IMR-90 (cell line): ENCODE data around the gene AQP1. TPM values are rescaled to one million over a fixed set of nuclear protein-coding genes. Genes with fewer than 3 reads are reported as not detected.

Source experiments
- ATAC-seq: fragments of 200-7000 bp; cut with Tn5 transposase; 2 replicates; pipeline ENCODE4 v1.9.1; 2020; ENCODE audit warnings: low read depth, mild to moderate bottlenecking, moderate library complexity
- BruUV-seq: library from RNA; stranded (reverse); fragments of 400-500 nt; replicated peaks from 2 replicates; lab custom pipeline; 2021; lab: Mats Ljungman, UMichigan
- CTCF ChIA-PET: fragments of 300-600 bp; formaldehyde crosslinking; extraction: SDS; loops from one replicate; lab custom pipeline; 2021; ENCODE audit warnings: antibody characterized with exemption; lab: Yijun Ruan, JAX
- POLR2A ChIA-PET: fragments of 300-600 bp; sonication (Branson Sonifier 250); formaldehyde crosslinking; loops from one replicate; lab custom pipeline; 2022; ENCODE audit warnings: antibody characterized with exemption; ENCODE audit not compliant: unreplicated experiment; lab: Charles Lee
- DNase-seq: peaks from one replicate; pipeline ENCODE4 v3.0.0; 2013
- H2AFZ ChIP-seq: replicated peaks from 2 replicates; pipeline ENCODE3; 2013; ENCODE audit warnings: low read length, mild to moderate bottlenecking; ENCODE audit not compliant: poor library complexity
- H2AK5ac ChIP-seq: 2 replicates; pipeline ENCODE4 v1.6.1; 2013; ENCODE audit warnings: low read depth, low read length, inconsistent platforms
- H2AK9ac ChIP-seq: replicated peaks from 2 replicates; pipeline ENCODE3; 2013; ENCODE audit warnings: mild to moderate bottlenecking, low read depth, low read length, moderate library complexity; ENCODE audit not compliant: poor library complexity
- H2BK120ac ChIP-seq: 2 replicates; pipeline ENCODE4 v1.6.1; 2013; ENCODE audit warnings: low read depth, low read length, inconsistent platforms
- H2BK15ac ChIP-seq: 3 replicates; pipeline ENCODE4 v1.6.1; 2013; ENCODE audit warnings: low read depth, low read length, inconsistent platforms
- H2BK20ac ChIP-seq: 2 replicates; pipeline ENCODE4 v1.6.1; 2013; ENCODE audit warnings: low read depth, mild to moderate bottlenecking, inconsistent platforms, low read length, moderate library complexity
- H2BK5ac ChIP-seq: 2 replicates; pipeline ENCODE4 v1.6.1; 2013; ENCODE audit warnings: mild to moderate bottlenecking, low read depth, low read length, inconsistent platforms; ENCODE audit not compliant: poor library complexity, severe bottlenecking
- H3K14ac ChIP-seq: replicated peaks from 2 replicates; pipeline ENCODE4 v1.6.1; 2013; ENCODE audit warnings: low read depth, low read length, inconsistent platforms
- H3K18ac ChIP-seq: 2 replicates; pipeline ENCODE4 v1.6.1; 2013; ENCODE audit warnings: low read depth, low read length, control low read depth
- H3K23ac ChIP-seq: 2 replicates; pipeline ENCODE4 v1.6.1; 2013; ENCODE audit warnings: low read depth, low read length, inconsistent platforms
- H3K27ac ChIP-seq: 2 replicates; pipeline ENCODE4 v1.5.1; 2013; ENCODE audit warnings: mild to moderate bottlenecking, control low read depth, low read length; ENCODE audit not compliant: insufficient read depth
- H3K27me3 ChIP-seq: 2 replicates; pipeline ENCODE4 v1.6.1; 2013; ENCODE audit warnings: low read length; ENCODE audit not compliant: control insufficient read depth, insufficient read depth
- H3K36me3 ChIP-seq: 2 replicates; pipeline ENCODE4 v1.6.1; 2013; ENCODE audit warnings: low read length, mixed read lengths; ENCODE audit not compliant: control insufficient read depth, insufficient read depth
- H3K4ac ChIP-seq: 2 replicates; pipeline ENCODE4 v1.6.1; 2013; ENCODE audit warnings: low read depth, low read length, inconsistent platforms
- H3K4me1 ChIP-seq: 2 replicates; pipeline ENCODE4 v1.6.1; 2013; ENCODE audit warnings: low read length, mixed read lengths; ENCODE audit not compliant: control insufficient read depth, insufficient read depth
- H3K4me2 ChIP-seq: 2 replicates; pipeline ENCODE4 v1.6.1; 2013; ENCODE audit warnings: low read depth, mild to moderate bottlenecking, control low read depth, low read length, moderate library complexity
- H3K4me3 ChIP-seq: 2 replicates; pipeline ENCODE4 v1.5.1; 2013; ENCODE audit warnings: low read depth, mild to moderate bottlenecking, control low read depth, low read length, moderate library complexity; ENCODE audit not compliant: insufficient read depth
- H3K56ac ChIP-seq: 2 replicates; pipeline ENCODE4 v1.6.1; 2013; ENCODE audit warnings: low read length, inconsistent platforms; ENCODE audit not compliant: insufficient read depth; ENCODE audit errors: extremely low read depth
- H3K79me1 ChIP-seq, 2 experiments: 2 replicates each; pipeline ENCODE4 v1.6.1; 2013; ENCODE audit warnings: low read length in 2 of 2, inconsistent platforms in 1 of 2, low read depth in 1 of 2
- H3K9ac ChIP-seq: 2 replicates; pipeline ENCODE4 v1.6.1; 2013; ENCODE audit warnings: low read depth, low read length, control low read depth
- H3K9me1 ChIP-seq: 2 replicates; pipeline ENCODE4 v1.6.1; 2013; ENCODE audit warnings: low read length, inconsistent platforms; ENCODE audit not compliant: insufficient read depth
- H3K9me3 ChIP-seq: 2 replicates; pipeline ENCODE4 v1.6.1; 2013; ENCODE audit warnings: low read length; ENCODE audit not compliant: control insufficient read depth, insufficient read depth
- H4K20me1 ChIP-seq: 2 replicates; pipeline ENCODE4 v1.6.1; 2013; ENCODE audit warnings: low read length, inconsistent platforms; ENCODE audit not compliant: insufficient read depth
- H4K5ac ChIP-seq: 2 replicates; pipeline ENCODE4 v1.6.1; 2013; ENCODE audit warnings: mild to moderate bottlenecking, low read depth, low read length, control low read depth
- H4K8ac ChIP-seq, 2 experiments: 2 replicates each; pipeline ENCODE4 v1.6.1; 2013; ENCODE audit warnings: low read depth in 2 of 2, low read length in 2 of 2, control low read depth in 1 of 2, inconsistent platforms in 1 of 2
- H4K91ac ChIP-seq: 2 replicates; pipeline ENCODE4 v1.6.1; 2013; ENCODE audit warnings: low read depth, low read length, inconsistent platforms; ENCODE audit not compliant: insufficient read depth
- BHLHE40 ChIP-seq: fragments of 150-350 bp; IDR thresholded peaks from 2 replicates; pipeline ENCODE4 v1.6.1; 2016; ENCODE audit warnings: mild to moderate bottlenecking, low read depth, low read length
- CEBPB ChIP-seq: IDR thresholded peaks from 2 replicates; pipeline ENCODE4 v1.6.1; 2012; ENCODE audit warnings: low read depth, low read length, improper control_type of control experiment
- CHD1 ChIP-seq: IDR thresholded peaks from 2 replicates; pipeline ENCODE4 v1.6.1; 2012; ENCODE audit warnings: low read depth, low read length, improper control_type of control experiment
- FOS ChIP-seq: fragments of 150-350 bp; IDR thresholded peaks from 2 replicates; pipeline ENCODE4 v1.6.1; 2016; ENCODE audit warnings: low read depth, low read length
- MAFK ChIP-seq: IDR thresholded peaks from 2 replicates; pipeline ENCODE4 v1.6.1; 2012; ENCODE audit warnings: low read depth, low read length, improper control_type of control experiment
- MAZ ChIP-seq: IDR thresholded peaks from 2 replicates; pipeline ENCODE4 v1.6.1; 2012; ENCODE audit warnings: low read depth, mild to moderate bottlenecking, low read length, improper control_type of control experiment, moderate library complexity, borderline replicate concordance
- MXI1 ChIP-seq: IDR thresholded peaks from 2 replicates; pipeline ENCODE4 v1.6.1; 2012; ENCODE audit warnings: low read depth, mild to moderate bottlenecking, low read length, moderate library complexity, borderline replicate concordance
- NFE2L2 ChIP-seq: fragments of 150-350 bp; IDR thresholded peaks from 2 replicates; pipeline ENCODE4 v1.6.1; 2016; ENCODE audit warnings: low read depth, mild to moderate bottlenecking, low read length
- POLR2A ChIP-seq: IDR thresholded peaks from 2 replicates; pipeline ENCODE4 v1.6.1; 2012; ENCODE audit warnings: mild to moderate bottlenecking, low read depth, low read length
- RAD21 ChIP-seq: IDR thresholded peaks from 2 replicates; pipeline ENCODE4 v1.6.1; 2012; ENCODE audit warnings: low read length, improper control_type of control experiment
- RCOR1 ChIP-seq: IDR thresholded peaks from 2 replicates; pipeline ENCODE4 v1.6.1; 2012; ENCODE audit warnings: mild to moderate bottlenecking, low read length, improper control_type of control experiment; ENCODE audit not compliant: insufficient replicate concordance
- RFX5 ChIP-seq: IDR thresholded peaks from 2 replicates; pipeline ENCODE4 v1.8.0; 2012; ENCODE audit warnings: low read depth, mild to moderate bottlenecking, low read length, moderate library complexity
- SMC3 ChIP-seq: fragments of 150-350 bp; IDR thresholded peaks from 2 replicates; pipeline ENCODE4 v1.6.1; 2016; ENCODE audit warnings: low read depth, mild to moderate bottlenecking, antibody characterized with exemption, low read length, moderate library complexity
- WGBS, 2 experiments: methylation state at CpG; one replicate each; pipeline versions ENCODE4 v1.1.5 to v1.1.7; 2013; ENCODE audit warnings: missing lambda C conversion rate in 2 of 2; ENCODE audit not compliant: insufficient read length in 1 of 2; ENCODE audit errors: extremely low coverage in 2 of 2; 5-methylcytosine and 5-hydroxymethylcytosine counted together
- dilution Hi-C: fragments of 300-500 bp; cut with HindIII; formaldehyde crosslinking; loops from one replicate; pipeline ENCODE4 v1.14.3; 2018; ENCODE audit warnings: low sequenced_read_pairs; ENCODE audit not compliant: unreplicated experiment
- in situ Hi-C: fragments of 300-500 bp; cut with MboI; formaldehyde crosslinking; loops from 3 replicates; pipeline ENCODE4 v1.14.3; 2019; ENCODE audit warnings: low sequenced_read_pairs, inconsistent platforms, mixed read lengths
- intact Hi-C: fragments of 100-400 bp; cut with micrococcal nuclease; formaldehyde crosslinking; loops from 2 replicates; pipeline ENCODE4 v1.10.0; 2022
- polyA plus RNA-seq, 3 experiments: library from polyadenylated mRNA; depleted of rRNA; stranded (reverse); fragments of >200 nt; gene quantifications; 2 replicates each; pipeline ENCODE4 v1.2.3, GENCODE V29; 2012; ENCODE audit warnings: low replicate concordance in 1 of 3
- total RNA-seq: library from RNA; depleted of rRNA; stranded (reverse); fragments of >200 nt; gene quantifications from 2 replicates; pipeline ENCODE4 v1.2.3, GENCODE V29; 2012
- TF ChIP-seq, protein P1 (sequence below): fragments of 150-350 bp; IDR thresholded peaks from 2 replicates; pipeline ENCODE4 v1.6.1; 2017; ENCODE audit warnings: mild to moderate bottlenecking, antibody characterized with exemption, low read length, low read depth
- TF ChIP-seq, protein P2 (sequence below): fragments of 150-350 bp; IDR thresholded peaks from 2 replicates; pipeline ENCODE4 v1.6.1; 2016; ENCODE audit warnings: low read depth, mild to moderate bottlenecking, low read length, moderate library complexity, borderline replicate concordance
- TF ChIP-seq, protein P3 (sequence below): conservative IDR thresholded peaks from 2 replicates; pipeline ENCODE4 v1.5.1; 2012; ENCODE audit warnings: mild to moderate bottlenecking, low read depth, low read length, improper control_type of control experiment

Gene AQP1
- total and polyA plus RNA-seq, 2 of the 4 experiments (the other 2 are of a cell fraction), result 0.18 to 0.39 TPM

DNA sequence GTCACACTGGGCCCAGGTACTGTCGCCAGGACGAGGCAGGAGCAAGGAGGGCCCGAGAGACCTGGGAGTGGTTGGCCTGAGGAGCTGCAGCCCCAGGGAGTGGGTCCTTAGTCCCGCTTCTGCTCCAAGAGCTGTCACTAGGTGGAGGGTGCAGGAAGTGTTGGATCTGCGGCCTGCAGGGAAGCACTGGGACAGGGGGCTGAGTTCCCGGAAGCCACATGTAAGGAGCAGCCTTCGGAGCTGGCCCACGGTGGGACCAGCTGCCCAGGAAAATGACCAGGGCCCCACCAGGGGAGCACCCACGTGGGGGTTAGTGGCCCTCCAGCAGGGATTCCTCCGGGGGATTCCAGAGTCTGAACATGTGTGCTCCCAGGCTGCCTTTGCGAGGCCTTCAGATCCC, 9.2 kb upstream of the AQP1 start:
- ChIA-PET CTCF (no interaction called here), POLR2A (no interaction called here)
- 0 out of 2 replicates have a peak, but pooled peaks cover 5% of the 10 kb centered on the region for H3K9me1 ChIP-seq
- DNase-seq (no peak), ATAC-seq (no peak)
- H2BK120ac ChIP-seq, result no peak overlapping the region
- WGBS, 2 experiments, result 86% methylated on average over 7 of the region's 11 CpGs; no CpG with 5 or more reads in 1 of the 2 experiments
- no peak overlapping the region for H3K9ac ChIP-seq
- H3K56ac ChIP-seq, result no peak overlapping the region
- TF ChIP-seq POLR2A (no peak), RCOR1 (no peak), BHLHE40 (no peak), NFE2L2 (no peak), MAZ (no peak), FOS (no peak), SMC3 (no peak), RFX5 (no peak), CEBPB (no peak), CHD1 (no peak), MAFK (no peak), RAD21 (no peak), MXI1 (no peak)
- TF ChIP-seq, protein P1, sequence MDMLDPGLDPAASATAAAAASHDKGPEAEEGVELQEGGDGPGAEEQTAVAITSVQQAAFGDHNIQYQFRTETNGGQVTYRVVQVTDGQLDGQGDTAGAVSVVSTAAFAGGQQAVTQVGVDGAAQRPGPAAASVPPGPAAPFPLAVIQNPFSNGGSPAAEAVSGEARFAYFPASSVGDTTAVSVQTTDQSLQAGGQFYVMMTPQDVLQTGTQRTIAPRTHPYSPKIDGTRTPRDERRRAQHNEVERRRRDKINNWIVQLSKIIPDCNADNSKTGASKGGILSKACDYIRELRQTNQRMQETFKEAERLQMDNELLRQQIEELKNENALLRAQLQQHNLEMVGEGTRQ, result no peak
- TF ChIP-seq, protein P2, sequence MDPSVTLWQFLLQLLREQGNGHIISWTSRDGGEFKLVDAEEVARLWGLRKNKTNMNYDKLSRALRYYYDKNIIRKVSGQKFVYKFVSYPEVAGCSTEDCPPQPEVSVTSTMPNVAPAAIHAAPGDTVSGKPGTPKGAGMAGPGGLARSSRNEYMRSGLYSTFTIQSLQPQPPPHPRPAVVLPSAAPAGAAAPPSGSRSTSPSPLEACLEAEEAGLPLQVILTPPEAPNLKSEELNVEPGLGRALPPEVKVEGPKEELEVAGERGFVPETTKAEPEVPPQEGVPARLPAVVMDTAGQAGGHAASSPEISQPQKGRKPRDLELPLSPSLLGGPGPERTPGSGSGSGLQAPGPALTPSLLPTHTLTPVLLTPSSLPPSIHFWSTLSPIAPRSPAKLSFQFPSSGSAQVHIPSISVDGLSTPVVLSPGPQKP, result no peak
- TF ChIP-seq, protein P3, sequence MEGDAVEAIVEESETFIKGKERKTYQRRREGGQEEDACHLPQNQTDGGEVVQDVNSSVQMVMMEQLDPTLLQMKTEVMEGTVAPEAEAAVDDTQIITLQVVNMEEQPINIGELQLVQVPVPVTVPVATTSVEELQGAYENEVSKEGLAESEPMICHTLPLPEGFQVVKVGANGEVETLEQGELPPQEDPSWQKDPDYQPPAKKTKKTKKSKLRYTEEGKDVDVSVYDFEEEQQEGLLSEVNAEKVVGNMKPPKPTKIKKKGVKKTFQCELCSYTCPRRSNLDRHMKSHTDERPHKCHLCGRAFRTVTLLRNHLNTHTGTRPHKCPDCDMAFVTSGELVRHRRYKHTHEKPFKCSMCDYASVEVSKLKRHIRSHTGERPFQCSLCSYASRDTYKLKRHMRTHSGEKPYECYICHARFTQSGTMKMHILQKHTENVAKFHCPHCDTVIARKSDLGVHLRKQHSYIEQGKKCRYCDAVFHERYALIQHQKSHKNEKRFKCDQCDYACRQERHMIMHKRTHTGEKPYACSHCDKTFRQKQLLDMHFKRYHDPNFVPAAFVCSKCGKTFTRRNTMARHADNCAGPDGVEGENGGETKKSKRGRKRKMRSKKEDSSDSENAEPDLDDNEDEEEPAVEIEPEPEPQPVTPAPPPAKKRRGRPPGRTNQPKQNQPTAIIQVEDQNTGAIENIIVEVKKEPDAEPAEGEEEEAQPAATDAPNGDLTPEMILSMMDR, result no peak
- H4K8ac ChIP-seq, result no peak overlapping the region
- H3K27ac ChIP-seq, result no peak overlapping the region
- H3K79me1 ChIP-seq, result no peaks in the 10 kb centered on the region
- H4K5ac ChIP-seq, result no peak overlapping the region
- intact Hi-C loops (no loop called here), dilution Hi-C loops (no loop called here), in situ Hi-C loops (no loop called here)
- H3K18ac ChIP-seq, result no peak overlapping the region
- H2BK15ac ChIP-seq, result no peak overlapping the region
- H3K4me1 ChIP-seq, result peaks cover 11% of the 10 kb centered on the region
- H4K20me1 ChIP-seq, result no peaks in the 10 kb centered on the region
- peak overlapping the region; percentile 14 for H2AFZ ChIP-seq
- H3K4me3 ChIP-seq, result no peak overlapping the region
- H2AK9ac ChIP-seq, result no peak overlapping the region
- no peak overlapping the region for H2BK5ac ChIP-seq
- no peaks in the 10 kb centered on the region for H3K36me3 ChIP-seq
- no peak overlapping the region for H3K23ac ChIP-seq
- no peak overlapping the region for H3K4me2 ChIP-seq
- no peak overlapping the region for H4K91ac ChIP-seq
- no peak overlapping the region for H3K4ac ChIP-seq
- no TSS peak for BruUV-seq
- H3K14ac ChIP-seq, result no peak overlapping the region
- H2BK20ac ChIP-seq, result no peak overlapping the region
- H3K27me3 ChIP-seq, result 0 out of 2 replicates have a peak, but pooled peaks cover 4% of the 10 kb centered on the region
- H2AK5ac ChIP-seq, result no peak overlapping the region
- no peaks in the 10 kb centered on the region for H3K9me3 ChIP-seq
